ENCODE measurements around the gene CACNA1S.

DNA sequence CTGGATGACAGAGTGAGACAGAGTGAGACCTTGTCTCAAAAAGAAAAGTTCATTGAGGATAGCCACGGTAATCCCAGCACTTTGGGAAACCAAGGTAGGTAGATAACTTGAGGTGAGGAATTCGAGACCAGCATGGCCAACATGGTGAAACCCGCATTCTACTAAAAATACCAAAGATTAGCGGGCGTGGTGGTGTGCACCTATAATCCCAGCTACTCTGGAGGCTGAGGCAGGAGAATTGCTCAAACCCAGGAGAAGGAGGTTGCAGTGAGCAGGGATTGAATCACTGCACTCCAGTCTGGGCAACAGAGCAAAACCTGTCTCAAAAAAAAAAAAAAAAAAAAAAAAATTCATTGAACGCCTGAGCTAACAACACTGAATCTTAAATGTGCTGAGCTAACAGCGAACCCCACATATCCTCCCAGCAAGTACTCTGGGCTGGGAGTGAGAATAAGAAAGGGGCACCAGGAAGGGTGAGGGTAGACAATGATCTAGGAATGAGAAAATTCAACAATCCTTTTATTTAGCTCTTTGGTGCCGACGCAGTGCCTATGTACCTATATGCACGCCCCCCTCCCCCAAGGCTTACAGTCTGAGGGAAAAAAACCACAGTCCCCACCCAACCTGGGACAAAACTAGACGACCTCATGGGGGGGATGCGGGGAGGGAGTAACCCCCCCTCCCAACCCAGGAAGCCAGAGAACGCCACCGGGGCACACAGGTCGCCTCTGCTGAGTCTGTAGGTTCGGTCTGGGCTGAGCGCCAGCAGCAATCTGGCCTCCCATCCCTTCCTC lies 1.4 kb upstream of the CACNA1S start:
- no peak for TF ChIP-seq SIN3A (IDR thresholded peaks at IDR 0.05; ENCODE audit: borderline replicate concordance, insufficient read depth, low read depth, low read length)
- no peak for TF ChIP-seq CTCF (IDR thresholded peaks at IDR 0.05)

Data from Panc1 (cell line).